MG63 (cell line): Measurements from ENCODE around the gene CLDN6. TPM values are rescaled to one million over a fixed set of nuclear protein-coding genes. Genes with fewer than 3 reads are reported as not detected.
A peak's percentile ranks its signal among the peaks of the same experiment; 100 is the strongest.
"Not testable (repeated sequence)": the region's sequence is repeated elsewhere in the genome, so short reads cannot be mapped to it uniquely, and the experiment has no call there.

Experiments
- DNase-seq: peaks from one replicate; pipeline ENCODE4 v3.0.0-alpha.2; 2020
- H3K27me3 ChIP-seq: fragments of 250-450 bp; sonication (Bioruptor Pico); 2 replicates; pipeline ENCODE4 v1.5.1; 2020; ENCODE audit warnings: mild to moderate bottlenecking, moderate library complexity
- H3K36me3 ChIP-seq: fragments of 250-450 bp; sonication (Bioruptor Pico); 2 replicates; pipeline ENCODE4 v1.5.1; 2020; ENCODE audit warnings: mild to moderate bottlenecking, moderate library complexity
- H3K4me3 ChIP-seq: fragments of 250-450 bp; sonication (Bioruptor Pico); 2 replicates; pipeline ENCODE4 v1.5.1; 2020; ENCODE audit warnings: mild to moderate bottlenecking, moderate library complexity
- H3K9me3 ChIP-seq: fragments of 250-450 bp; sonication (Bioruptor Pico); 2 replicates; pipeline ENCODE4 v1.5.1; 2020; ENCODE audit warnings: mild to moderate bottlenecking, moderate library complexity
- total RNA-seq: library from RNA; depleted of rRNA; stranded (reverse); fragments of >200 nt; shearing (Covaris generic); gene quantifications from 2 replicates; pipeline ENCODE4 v1.2.3, GENCODE V29; 2014; ENCODE audit warnings: low replicate concordance; rRNA removed

Gene CLDN6
- total RNA-seq = not detected in 2 replicates

DNA sequence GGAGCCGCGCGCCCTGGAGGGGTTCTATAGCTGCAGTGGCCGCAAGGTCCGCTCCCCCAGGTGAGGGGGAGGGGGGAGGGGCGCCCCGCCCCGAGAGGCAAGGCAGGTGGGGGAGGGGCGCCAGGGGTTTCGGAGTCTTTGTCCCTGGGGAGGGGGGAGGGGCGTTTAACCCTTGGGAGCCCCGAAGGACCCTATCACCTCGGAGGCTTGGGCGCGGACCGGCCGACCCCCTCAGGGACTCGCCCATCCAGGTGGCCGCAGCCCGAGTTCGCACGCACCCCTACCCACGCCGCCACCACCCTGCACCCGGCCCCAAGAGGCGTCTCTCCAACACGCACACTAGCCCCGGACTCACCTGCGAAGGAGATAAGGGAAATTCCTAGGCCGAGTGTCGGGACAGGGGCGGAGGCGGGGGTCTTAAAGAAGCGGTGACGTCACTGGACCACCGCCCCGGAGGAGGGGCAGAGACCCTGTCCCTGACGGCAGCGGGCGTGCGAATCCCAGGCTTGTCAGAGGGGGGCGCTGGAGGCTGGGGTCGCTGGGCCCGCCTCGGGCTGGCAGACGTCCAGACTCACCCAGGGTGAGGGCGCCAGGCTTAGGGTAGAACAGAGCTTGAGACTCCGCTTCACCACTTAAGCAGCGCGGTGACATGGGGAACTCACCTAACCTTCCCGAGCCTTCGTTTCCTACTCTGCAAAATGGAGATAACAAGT is at the start of gene CLDN6:
Gene CLDN6 (minus strand): TSS at position 390 of the 713 bp plus-strand sequence. CDS start 2,162 bp downstream, outside the sequence.
- Histone ChIP-seq H3K4me3 (no peak within 1 kb of the TSS), H3K36me3 (peaks cover 22% of the 10 kb centered on the region), H3K9me3 (no peaks in the 10 kb centered on the region), H3K27me3 (no peaks in the 10 kb centered on the region)
- no peak for DNase-seq

- H3K9me3 ChIP-seq = no peaks in the 10 kb centered on the region
- H3K4me3 ChIP-seq = no peak overlapping the region
- no peaks in the 10 kb centered on the region for H3K27me3 ChIP-seq
- DNase-seq = no peak
- H3K36me3 ChIP-seq = no peaks in the 10 kb centered on the region
These were observed 48.4 kb upstream of the CLDN6 start for GRCh38 chr16:3066440-3066748.

DNA sequence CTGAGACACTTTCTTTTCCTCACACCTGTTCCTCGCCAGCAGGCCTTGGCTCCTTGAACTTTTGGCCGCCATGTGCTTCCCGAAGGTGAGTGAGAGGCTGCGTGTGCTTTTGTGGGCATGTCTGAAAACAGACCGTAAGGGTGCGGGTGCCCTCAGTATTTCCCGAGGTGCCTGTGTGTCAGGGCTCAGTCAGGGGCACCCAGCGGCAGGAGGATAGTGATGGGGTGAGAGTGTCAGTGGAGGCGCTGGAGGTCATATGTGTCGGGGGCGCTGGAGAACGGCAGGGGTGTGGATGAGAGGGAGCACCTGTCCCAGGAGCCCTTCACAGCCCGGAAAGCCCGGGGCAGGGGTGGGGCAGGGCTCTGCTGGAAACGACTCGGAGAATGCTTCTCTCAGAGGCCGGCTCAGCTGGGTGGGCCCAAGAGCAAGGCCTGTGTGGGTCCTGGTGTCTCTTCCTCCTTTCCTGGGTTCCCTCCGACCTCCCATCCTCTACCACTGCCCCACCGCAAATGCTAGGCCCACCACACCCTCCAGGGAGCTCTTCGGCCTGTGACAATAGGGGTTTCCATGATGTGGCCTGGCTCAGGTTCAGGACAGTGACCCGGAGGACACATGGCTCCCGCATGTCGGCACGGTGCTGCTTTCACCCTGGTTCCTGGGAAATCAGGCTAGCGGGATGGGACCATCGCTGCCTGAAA is 47.9 kb upstream of the CLDN6 start:
- Histone ChIP-seq H3K9me3 (no peaks in the 10 kb centered on the region), H3K4me3 (no peak overlapping the region), H3K36me3 (no peaks in the 10 kb centered on the region), H3K27me3 (no peaks in the 10 kb centered on the region)
- no peak for DNase-seq

- Histone ChIP-seq H3K4me3 (no peak within 1 kb of the TSS), H3K9me3 (no peaks in the 10 kb centered on the region), H3K36me3 (no peaks in the 10 kb centered on the region), H3K27me3 (no peaks in the 10 kb centered on the region)
- peak; percentile 70 for DNase-seq
These were observed 47.2 kb upstream of the CLDN6 start, which contains the start of gene IL32 for GRCh38 chr16:3065069-3065741. TSS of gene IL32 (plus strand) at chr16:3065640. CDS start at chr16:3065812, 172 bp downstream.

DNA sequence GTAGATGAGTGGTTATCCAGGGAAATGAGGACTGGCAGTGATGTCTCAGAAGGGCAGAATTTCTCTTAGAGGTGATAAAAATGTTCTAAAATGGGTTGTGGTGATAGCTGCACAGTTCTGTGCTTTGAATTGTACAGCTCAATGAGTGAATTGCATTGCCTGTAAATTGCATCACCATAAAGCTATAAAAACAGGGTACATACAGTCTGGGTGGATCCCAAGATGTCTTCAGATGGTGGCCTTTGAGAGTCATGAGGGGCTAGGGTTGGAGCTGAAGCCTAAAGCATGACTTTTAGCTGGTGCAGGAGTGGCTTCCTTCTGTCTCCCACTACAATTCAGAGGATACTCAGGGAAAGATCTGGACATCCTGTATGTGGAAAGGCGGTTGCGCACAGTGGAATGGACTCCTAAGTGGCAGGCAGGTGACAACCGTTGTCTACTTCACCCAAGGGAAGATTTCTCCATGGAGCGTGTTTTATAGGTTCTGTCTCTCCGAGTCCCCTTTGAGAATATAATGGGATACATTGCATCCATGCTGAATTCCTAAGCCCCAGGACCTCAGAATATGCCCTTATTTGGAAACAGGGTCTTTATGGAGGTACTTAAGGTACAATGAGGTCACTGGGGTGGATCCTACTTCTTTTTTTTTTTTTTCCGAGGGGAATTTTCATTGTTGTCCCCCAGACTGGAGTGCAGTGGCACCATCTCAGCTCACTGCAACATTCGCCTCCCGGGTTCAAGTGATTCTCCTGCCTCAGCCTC is 45.8 kb upstream of the CLDN6 start:
- H3K4me3 ChIP-seq = no peak overlapping the region
- no peaks in the 10 kb centered on the region for H3K9me3 ChIP-seq
- no peak for DNase-seq
- no peaks in the 10 kb centered on the region for H3K27me3 ChIP-seq
- no peaks in the 10 kb centered on the region for H3K36me3 ChIP-seq

DNA sequence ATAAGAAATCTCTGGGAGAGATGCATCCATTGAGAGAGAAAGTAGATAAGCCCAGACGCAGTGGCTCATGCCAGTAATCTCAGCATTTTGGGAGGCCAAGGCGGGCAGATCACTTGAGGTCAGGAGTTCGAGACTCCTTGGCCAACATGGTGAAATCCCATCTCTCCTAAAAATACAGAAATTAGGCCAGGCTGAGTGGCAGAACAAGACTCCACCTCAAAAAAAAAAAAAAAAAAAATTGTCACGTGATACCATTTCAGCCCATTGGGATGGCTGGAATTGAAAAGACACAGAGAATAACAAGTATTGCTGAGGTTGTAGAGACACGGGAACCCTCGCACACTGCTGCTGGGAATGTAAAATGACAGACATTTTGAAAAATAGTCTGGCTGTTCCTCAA is 44.6 kb upstream of the CLDN6 start:
- Histone ChIP-seq H3K9me3 (no peaks in the 10 kb centered on the region), H3K4me3 (no peak overlapping the region), H3K36me3 (no peaks in the 10 kb centered on the region; the same call in 1 of the 2 replicates), H3K27me3 (no peaks in the 10 kb centered on the region)
- no peak for DNase-seq

DNA sequence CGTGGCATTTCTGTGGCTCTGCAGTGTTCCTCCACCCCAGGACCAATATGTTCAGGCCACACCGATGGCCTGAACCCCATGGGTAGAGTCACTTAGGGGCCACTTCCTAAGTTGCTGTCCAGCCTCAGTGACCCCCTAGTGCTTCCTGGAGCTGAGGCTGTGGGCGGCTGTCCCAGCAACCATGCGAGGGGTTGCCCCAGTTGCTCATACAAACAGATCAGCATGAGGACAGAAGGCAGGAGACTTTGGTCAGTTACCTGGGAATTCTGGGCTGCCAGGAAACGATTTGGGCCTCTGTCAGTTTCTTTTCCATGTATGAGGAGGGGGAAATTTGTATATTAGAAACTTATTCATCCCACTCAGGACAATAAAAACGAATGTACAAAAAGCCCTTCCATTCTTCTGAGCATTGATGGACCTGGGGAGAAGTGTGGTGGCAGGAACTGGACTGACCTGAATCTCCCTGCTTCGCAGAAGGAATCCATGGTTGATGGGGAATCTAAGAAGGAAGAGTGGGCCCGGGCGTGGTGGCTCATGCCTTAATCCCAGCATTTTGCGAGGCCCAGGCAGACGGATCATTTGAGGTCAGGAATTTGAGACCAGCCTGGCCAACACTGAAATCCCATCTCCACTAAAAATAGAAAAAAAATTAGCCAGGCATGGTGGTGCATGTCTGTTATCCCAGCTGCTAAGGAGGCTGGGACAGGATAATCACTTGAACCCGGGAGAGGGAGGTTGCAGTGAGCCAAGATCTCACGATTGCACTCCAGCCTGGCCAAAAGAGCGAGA is 42.5 kb upstream of the CLDN6 start:
- Histone ChIP-seq H3K9me3 (no peaks in the 10 kb centered on the region), H3K36me3 (no peaks in the 10 kb centered on the region; the same call in 1 of the 2 replicates), H3K4me3 (no peak overlapping the region), H3K27me3 (no peaks in the 10 kb centered on the region)
- DNase-seq = no peak

GRCh38 chr16:3059723-3060242 is 41.8 kb upstream of the CLDN6 start:
- Histone ChIP-seq H3K9me3 (no peaks in the 10 kb centered on the region), H3K27me3 (no peaks in the 10 kb centered on the region), H3K36me3 (no peaks in the 10 kb centered on the region; the same call in 1 of the 2 replicates), H3K4me3 (peak overlapping the region; percentile 98)
- no peak for DNase-seq

- H3K9me3 ChIP-seq = no peaks in the 10 kb centered on the region
- peak; percentile 93 for DNase-seq
These were observed 41.2 kb upstream of the CLDN6 start for GRCh38 chr16:3059041-3059722.

GRCh38 chr16:3058139-3059030 is 40.4 kb upstream of the CLDN6 start:
- Histone ChIP-seq H3K27me3 (no peaks in the 10 kb centered on the region), H3K4me3 (peak overlapping the region; percentile 98), H3K36me3 (no peaks in the 10 kb centered on the region; the same call in 1 of the 2 replicates), H3K9me3 (no peaks in the 10 kb centered on the region)
- no peak for DNase-seq

More at GRCh38 chr16:3059041-3059722, 41.2 kb upstream of the CLDN6 start:
- no peaks in the 10 kb centered on the region for H3K27me3 ChIP-seq
- no peaks in the 10 kb centered on the region; the same call in 1 of the 2 replicates for H3K36me3 ChIP-seq
- H3K4me3 ChIP-seq = peak overlapping the region; percentile 98

DNA sequence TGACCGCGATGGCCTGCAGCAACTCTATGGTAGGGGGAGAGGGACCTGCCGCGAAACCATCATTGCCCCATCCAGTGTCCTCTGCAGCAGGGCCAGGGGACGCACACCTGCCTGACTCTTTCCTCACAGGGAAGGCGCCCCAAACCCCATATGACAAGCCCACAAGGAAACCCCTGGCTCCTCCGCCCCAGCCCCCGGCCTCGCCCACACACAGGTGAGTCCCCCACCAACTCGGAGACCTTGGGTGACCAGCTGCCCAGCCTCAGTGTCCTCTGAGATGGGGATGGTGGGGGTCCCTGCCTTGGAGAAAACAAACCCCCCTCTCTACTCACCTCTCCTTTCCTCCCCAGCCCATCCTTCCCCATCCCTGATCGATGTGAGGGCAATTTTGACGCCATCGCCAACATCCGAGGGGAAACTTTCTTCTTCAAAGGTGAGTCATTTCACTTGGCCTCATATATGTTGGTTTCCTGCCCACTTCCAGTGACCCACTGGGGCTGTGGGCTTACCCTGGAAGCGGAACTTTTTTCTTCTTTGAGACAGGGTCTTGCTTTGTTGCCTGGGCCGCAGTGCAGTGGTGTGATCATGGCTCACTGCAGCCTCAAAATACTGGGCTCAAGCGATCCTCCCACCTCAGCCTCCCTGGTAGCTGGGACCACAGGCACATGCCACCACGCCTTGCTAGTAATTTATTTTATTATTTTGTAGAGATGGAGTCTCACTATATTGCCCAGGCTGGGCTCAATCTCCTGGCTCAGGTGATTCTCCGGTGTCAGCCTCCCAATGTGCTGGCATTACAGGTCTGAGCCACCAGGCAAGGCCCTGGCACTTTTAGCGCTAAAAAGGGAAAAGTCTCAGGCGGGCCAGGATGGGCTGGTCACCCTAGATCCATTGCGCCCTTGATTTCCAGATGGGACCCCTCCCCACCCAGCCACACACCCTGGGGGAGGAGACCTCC is 39.5 kb upstream of the CLDN6 start:
- Histone ChIP-seq H3K36me3 (no peaks in the 10 kb centered on the region; the same call in 1 of the 2 replicates), H3K9me3 (no peaks in the 10 kb centered on the region), H3K27me3 (no peaks in the 10 kb centered on the region), H3K4me3 (no peak overlapping the region)
- no peak for DNase-seq

- no peaks in the 10 kb centered on the region; the same call in 1 of the 2 replicates for H3K36me3 ChIP-seq
- no peaks in the 10 kb centered on the region for H3K27me3 ChIP-seq
- H3K4me3 ChIP-seq = no peak overlapping the region
- DNase-seq = no peak
- H3K9me3 ChIP-seq = no peaks in the 10 kb centered on the region
These were observed 38.6 kb upstream of the CLDN6 start for GRCh38 chr16:3056336-3057180.

- not testable (repeated sequence) for H3K4me3 ChIP-seq, H3K9me3 ChIP-seq, H3K27me3 ChIP-seq, H3K36me3 ChIP-seq, DNase-seq
These were observed 37.7 kb upstream of the CLDN6 start for GRCh38 chr16:3055734-3056115.
